Thyroid gland (tissue), 4 donors: ENCODE data around the gene FNDC7. TPM values are rescaled to one million over a fixed set of nuclear protein-coding genes. Genes with fewer than 3 reads are reported as not detected.
"Not testable (repeated sequence)": the region's sequence is repeated elsewhere in the genome, so short reads cannot be mapped to it uniquely, and the experiment has no call there.

Source experiments
- DNase-seq, 2 donors: peaks; one replicate each; pipeline ENCODE4 v3.0.0-alpha.2; 2019
- H3K27ac ChIP-seq, 3 donors: fragments of 200-600 bp; sonication (generic); 1 replicate in 2 of 3; 2 replicates in 1 of 3; pipeline ENCODE4 v1.5.1; 2016 to 2019; ENCODE audit warnings: mild to moderate bottlenecking in 1 of 3, moderate library complexity in 1 of 3
- H3K27me3 ChIP-seq: fragments of 200-600 bp; sonication (generic); one replicate; pipeline ENCODE4 v1.5.1; 2019
- H3K36me3 ChIP-seq, 2 donors: fragments of 200-600 bp; sonication (generic); one replicate each; pipeline ENCODE4 v1.5.1; 2016 to 2019
- H3K4me1 ChIP-seq, 2 donors: fragments of 200-600 bp; sonication (generic); one replicate each; pipeline ENCODE4 v1.5.1; 2017 to 2019
- H3K4me3 ChIP-seq, 3 donors: fragments of 200-600 bp; sonication (generic); replicated peaks in 1 of 3; 1 replicate in 2 of 3; 2 replicates in 1 of 3; pipeline ENCODE4 v1.5.1; 2016; ENCODE audit warnings: mild to moderate bottlenecking in 1 of 3
- H3K9me3 ChIP-seq: fragments of 200-600 bp; sonication (generic); one replicate; pipeline ENCODE4 v1.5.1; 2017
- CTCF ChIP-seq, 6 experiments: fragments of 200-600 bp in 3 of 6; fragments of 450-650 bp in 3 of 6; sonication (generic) in 3 of 6; IDR thresholded peaks; one replicate each; pipeline ENCODE4 v1.5.1; 2016 to 2019; ENCODE audit warnings: antibody characterized with exemption in 6 of 6, mild to moderate bottlenecking in 2 of 6, inconsistent platforms in 1 of 6, moderate library complexity in 1 of 6
- POLR2A ChIP-seq, 2 donors: fragments of 450-650 bp; IDR thresholded peaks; one replicate each; pipeline ENCODE4 v1.6.1; 2017; ENCODE audit warnings: antibody characterized with exemption in 2 of 2, mild to moderate bottlenecking in 2 of 2, moderate library complexity in 1 of 2
- WGBS, 2 donors: methylation state at CpG; one replicate each; pipeline ENCODE4 v1.1.5; 2017; 5-methylcytosine and 5-hydroxymethylcytosine counted together
- intact Hi-C: fragments of 100-400 bp; cut with DNase I; formaldehyde crosslinking; loops from one replicate; pipeline ENCODE4 v1.15.1; 2023
- total RNA-seq, 4 donors: library from RNA; depleted of rRNA; stranded (reverse); fragments of >200 nt; gene quantifications; one replicate each; pipeline ENCODE4 v1.2.3, GENCODE V29; 2016

The FNDC7 gene
- not detected for total RNA-seq

- no peak for TF ChIP-seq POLR2A (IDR thresholded peaks at IDR 0.05)
- TF ChIP-seq CTCF (IDR thresholded peaks at IDR 0.05), result no peak
- Histone ChIP-seq H3K27me3 (no peaks in the 10 kb centered on the region), H3K9me3 (no peaks in the 10 kb centered on the region), H3K36me3 (no peaks in the 10 kb centered on the region), H3K27ac (no peak within 1 kb of the TSS), H3K4me1 (no peaks in the 10 kb centered on the region), H3K4me3 (no peak within 1 kb of the TSS)
- DNase-seq, result no peak
- intact Hi-C loops, result no loop called here
- 45 to 50% methylated on average over 9 of the region's 9 CpGs for WGBS, 2 donors
Measured at GRCh38 chr1:108712606-108713150, at the start of gene FNDC7. TSS of gene FNDC7 (plus strand) at chr1:108712908. CDS start at chr1:108712934, 26 bp downstream.

GRCh38 chr1:108663074-108663473 is 49.6 kb upstream of the FNDC7 start:
- intact Hi-C loops, result no loop called here
- no peak for DNase-seq
- TF ChIP-seq POLR2A (IDR thresholded peaks at IDR 0.05) (no peak), CTCF (IDR thresholded peaks at IDR 0.05) (no peak)
- Histone ChIP-seq H3K36me3 (no peaks in the 10 kb centered on the region), H3K4me3 (no peak overlapping the region), H3K9me3 (no peaks in the 10 kb centered on the region), H3K27me3 (no peaks in the 10 kb centered on the region), H3K4me1 (peaks cover 0 to 4% of the 10 kb centered on the region in 2 donors), H3K27ac (no peak overlapping the region)
- 90 to 94% methylated on average over 2 of the region's 2 CpGs for WGBS, 2 donors

- Histone ChIP-seq H3K9me3 (no peaks in the 10 kb centered on the region), H3K4me1 (peaks cover 0 to 4% of the 10 kb centered on the region in 2 donors), H3K27ac (no peak overlapping the region), H3K27me3 (no peaks in the 10 kb centered on the region), H3K36me3 (no peaks in the 10 kb centered on the region), H3K4me3 (no peak overlapping the region)
- intact Hi-C loops, result no loop called here
- no peak for DNase-seq
- TF ChIP-seq POLR2A (IDR thresholded peaks at IDR 0.05), result no peak
- no peak for TF ChIP-seq CTCF (IDR thresholded peaks at IDR 0.05)
- WGBS, 2 donors, result 88% methylated on average over 6 of the region's 6 CpGs
Measured at GRCh38 chr1:108664481-108664880, 48.2 kb upstream of the FNDC7 start.

- no peak for DNase-seq
- intact Hi-C loops, result no loop called here
- no peak overlapping the region for H3K4me3 ChIP-seq
- H3K9me3 ChIP-seq, result no peaks in the 10 kb centered on the region
- WGBS, 2 donors, result 81 to 83% methylated on average over 2 of the region's 2 CpGs
- peaks cover 0 to 4% of the 10 kb centered on the region in 2 donors for H3K4me1 ChIP-seq
- no peak for TF ChIP-seq CTCF (IDR thresholded peaks at IDR 0.05)
- TF ChIP-seq POLR2A (IDR thresholded peaks at IDR 0.05), result no peak
- no peaks in the 10 kb centered on the region for H3K27me3 ChIP-seq
- no peaks in the 10 kb centered on the region for H3K36me3 ChIP-seq
- no peak overlapping the region for H3K27ac ChIP-seq
Measured at GRCh38 chr1:108665067-108665466, 47.6 kb upstream of the FNDC7 start.

GRCh38 chr1:108665771-108666170 is 46.9 kb upstream of the FNDC7 start:
- Histone ChIP-seq H3K27me3 (no peaks in the 10 kb centered on the region), H3K36me3 (no peaks in the 10 kb centered on the region), H3K4me3 (no peak overlapping the region), H3K27ac (no peak overlapping the region), H3K9me3 (no peaks in the 10 kb centered on the region), H3K4me1 (peaks cover 0 to 4% of the 10 kb centered on the region in 2 donors)
- WGBS, 2 donors, result 74 to 91% methylated on average over 1 of the region's 1 CpG
- intact Hi-C loops, result no loop called here
- DNase-seq, result no peak
- TF ChIP-seq POLR2A (IDR thresholded peaks at IDR 0.05), result no peak
- no peak for TF ChIP-seq CTCF (IDR thresholded peaks at IDR 0.05)

- H3K4me3 ChIP-seq, H3K27ac ChIP-seq, H3K27me3 ChIP-seq, H3K9me3 ChIP-seq, H3K36me3 ChIP-seq, intact Hi-C loops, H3K4me1 ChIP-seq, DNase-seq: not testable (repeated sequence)
- WGBS, 2 donors, result 94 to 95% methylated on average over 14 to 24 of the region's 28 CpGs
Measured at GRCh38 chr1:108667422-108667821, 45.3 kb upstream of the FNDC7 start.
